Measurements from ENCODE around the gene LBHD1.
"Not testable (repeated sequence)": the region's sequence is repeated elsewhere in the genome, so short reads cannot be mapped to it uniquely, and the experiment has no call there.

Gene LBHD1

DNA sequence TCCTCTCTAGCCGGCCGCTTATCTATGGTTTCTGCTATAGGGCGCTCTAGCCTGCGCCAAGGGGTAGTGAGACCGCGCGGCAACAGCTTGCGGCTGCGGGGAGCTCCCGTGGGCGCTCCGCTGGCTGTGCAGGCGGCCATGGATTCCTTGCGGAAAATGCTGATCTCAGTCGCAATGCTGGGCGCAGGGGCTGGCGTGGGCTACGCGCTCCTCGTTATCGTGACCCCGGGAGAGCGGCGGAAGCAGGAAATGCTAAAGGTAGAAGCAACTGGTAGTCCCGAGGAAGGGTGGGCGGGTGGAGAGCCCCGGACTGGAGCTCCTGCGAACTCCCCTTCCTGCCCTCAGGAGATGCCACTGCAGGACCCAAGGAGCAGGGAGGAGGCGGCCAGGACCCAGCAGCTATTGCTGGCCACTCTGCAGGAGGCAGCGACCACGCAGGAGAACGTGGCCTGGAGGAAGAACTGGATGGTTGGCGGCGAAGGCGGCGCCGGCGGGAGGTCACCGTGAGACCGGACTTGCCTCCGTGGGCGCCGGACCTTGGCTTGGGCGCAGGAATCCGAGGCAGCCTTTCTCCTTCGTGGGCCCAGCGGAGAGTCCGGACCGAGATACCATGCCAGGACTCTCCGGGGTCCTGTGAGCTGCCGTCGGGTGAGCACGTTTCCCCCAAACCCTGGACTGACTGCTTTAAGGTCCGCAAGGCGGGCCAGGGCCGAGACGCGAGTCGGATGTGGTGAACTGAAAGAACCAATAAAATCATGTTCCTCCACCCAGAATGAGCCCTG, at the start of gene LBHD1, which contains the start of gene UQCC3:
Gene LBHD1 (minus strand): TSS at position 660 of the 782 bp plus-strand sequence. CDS start 2,236 bp downstream, outside the sequence.
Gene UQCC3 (plus strand): TSS at position 66 of the 782 bp plus-strand sequence. CDS start 73 bp downstream, at position 139.
- DNase-seq (ENCODE audit: low spot score) = peak; percentile 95

DNA sequence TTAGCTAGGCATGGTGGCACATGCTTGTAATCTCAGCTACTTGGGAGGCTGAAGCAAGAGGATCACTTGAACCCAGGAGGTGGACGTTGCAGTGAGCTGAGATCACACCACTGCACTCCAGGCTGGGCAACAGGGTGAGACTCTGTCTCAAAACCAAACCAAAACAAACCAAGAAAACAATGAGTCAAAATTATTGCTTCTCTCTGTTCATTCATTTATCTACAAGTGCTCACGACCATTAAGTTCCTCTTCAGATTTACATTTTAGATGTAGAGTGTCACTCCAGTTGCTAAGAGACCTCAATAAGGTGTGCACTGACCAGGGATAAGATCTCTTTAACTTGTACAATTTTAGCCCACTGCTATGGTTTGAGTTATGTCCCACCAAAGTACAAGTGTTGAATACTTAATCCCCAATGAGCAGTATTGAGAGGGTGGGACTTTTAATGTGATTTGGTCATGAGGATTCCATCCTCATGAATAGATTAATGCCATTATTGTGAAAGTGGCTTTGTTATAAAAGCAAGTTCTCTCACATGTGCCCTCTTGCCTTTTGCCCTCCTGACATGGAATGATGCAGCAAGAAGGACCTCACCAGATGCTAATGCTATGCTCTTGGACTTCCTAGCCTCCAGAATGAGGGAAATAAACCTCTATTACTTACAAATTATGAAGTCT, 47.4 kb upstream of the LBHD1 start:
- DNase-seq (ENCODE audit: low spot score) = peak; percentile 25

DNA sequence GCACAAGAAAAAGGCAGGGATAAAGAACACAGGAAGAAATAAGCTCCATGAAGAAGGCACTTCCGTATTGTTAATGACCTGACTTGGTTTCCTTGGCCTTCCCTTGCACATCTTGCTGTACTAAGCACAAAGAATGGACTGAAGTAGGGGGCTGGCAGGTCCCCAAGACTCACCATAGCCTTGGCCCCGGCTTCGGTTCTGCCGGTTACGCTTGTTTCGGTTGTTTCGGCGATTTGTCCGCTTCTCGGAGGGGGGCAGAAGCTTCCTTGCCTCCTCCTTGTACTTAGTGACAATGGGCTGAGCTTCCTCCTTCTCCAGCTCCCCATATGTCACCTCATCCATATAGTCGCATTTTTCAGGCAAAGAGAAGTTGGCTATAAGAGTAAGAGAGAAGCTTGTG, 44.7 kb upstream of the LBHD1 start:
- no peak for DNase-seq (ENCODE audit: low spot score)

DNA sequence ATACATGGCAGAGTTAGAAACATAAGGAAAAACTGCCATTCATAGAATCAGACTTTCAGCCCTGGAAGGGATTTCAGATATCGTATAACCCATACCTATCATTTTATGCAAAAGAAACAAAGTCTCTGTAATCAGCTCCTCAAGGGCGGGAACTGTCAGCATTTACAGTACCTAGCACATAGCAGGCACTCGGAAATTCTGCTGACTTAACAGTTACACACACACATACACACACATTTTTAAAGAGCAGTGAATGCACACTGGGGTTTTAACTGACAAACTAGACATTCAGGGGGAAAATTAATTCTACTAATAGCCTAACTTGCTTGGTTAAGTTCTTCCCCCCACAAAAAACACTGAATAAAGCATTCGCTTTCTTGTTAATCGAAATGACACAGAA, 44.1 kb upstream of the LBHD1 start:
- no peak for DNase-seq (ENCODE audit: low spot score)

DNA sequence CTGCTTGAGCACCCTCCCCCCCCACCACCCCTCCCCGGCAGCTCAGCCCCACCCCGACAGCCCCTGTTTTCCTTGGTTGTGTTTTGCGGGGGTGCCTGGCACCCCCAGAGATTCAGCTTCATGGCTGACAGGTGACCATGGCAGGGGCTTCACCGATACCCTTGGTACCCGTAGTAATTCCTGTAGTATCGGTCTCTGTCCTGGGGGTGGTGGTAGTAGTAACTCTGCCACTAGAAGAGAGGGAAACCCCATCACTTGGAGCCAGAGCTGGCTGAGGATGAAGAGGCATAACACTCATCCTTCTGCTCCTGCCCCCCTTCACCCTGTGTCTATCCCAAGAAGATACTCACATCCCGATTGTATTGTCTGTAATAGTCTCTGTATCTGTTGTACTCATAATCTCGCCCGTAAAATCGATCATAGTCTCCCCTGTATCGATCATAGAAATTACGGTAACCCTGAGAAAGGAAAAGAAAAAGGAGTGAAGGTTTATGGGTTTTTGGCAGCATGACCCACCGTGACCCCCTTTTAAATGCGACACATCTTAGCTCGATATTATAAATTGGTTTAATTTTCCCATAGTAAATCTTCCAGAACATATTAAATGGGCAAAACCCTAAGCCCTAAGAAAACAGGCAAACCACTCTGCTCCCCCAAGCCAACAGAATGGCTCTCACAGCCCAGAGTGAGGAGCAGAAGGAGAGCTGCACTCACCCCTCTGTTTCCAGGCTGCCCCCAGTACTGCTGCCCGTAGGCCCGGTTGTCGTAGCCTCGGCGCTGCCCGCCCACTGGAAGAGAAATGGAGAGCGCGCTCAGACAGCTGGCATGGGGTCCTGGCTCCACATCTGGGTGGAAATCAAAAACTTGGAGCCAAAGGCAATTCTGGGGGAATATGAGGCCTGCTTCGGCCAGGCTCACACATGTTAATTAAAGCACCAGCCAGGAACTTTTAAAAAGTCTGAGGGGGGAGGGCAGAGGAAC, 43.4 kb upstream of the LBHD1 start:
- DNase-seq (ENCODE audit: low spot score) = no peak

DNA sequence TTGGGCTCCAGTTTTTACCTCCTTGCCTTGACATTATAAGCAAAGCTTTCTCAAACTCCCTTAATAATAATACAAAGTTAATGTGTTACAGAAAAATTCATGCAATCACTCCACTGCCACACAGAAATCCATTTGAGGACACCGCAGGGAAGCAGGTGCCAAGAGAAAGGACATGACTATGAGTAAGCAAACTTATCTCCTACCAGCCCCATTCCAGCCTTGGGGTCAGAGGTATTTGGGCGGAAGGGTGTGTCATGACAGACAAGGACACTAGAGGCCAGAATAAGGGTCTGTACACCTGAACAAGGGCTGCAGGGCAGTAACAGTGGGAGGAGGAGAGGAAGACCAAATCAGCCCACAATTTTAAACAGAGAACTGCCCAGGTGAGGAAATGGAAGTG, 41.3 kb upstream of the LBHD1 start:
- no peak for DNase-seq (ENCODE audit: low spot score)

DNA sequence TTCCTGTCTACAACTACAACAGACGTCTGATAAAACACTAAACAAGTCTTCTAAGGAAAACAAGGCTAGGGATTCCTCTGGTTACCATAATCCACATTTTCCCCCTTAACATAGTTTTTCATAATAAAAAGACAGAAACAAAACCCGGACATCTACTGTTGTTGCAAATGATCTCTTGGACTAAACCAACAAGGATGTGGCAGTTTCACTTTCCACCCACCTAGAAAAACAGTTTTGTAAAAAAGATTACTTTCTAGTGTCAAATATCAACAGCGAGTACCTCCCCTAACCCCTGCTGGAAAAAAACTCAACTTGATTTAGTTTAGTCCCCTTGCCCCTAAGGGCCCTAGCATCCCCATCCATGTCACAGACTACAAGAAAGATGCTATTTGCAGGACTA, 40.8 kb upstream of the LBHD1 start:
- DNase-seq (ENCODE audit: low spot score) = no peak

DNA sequence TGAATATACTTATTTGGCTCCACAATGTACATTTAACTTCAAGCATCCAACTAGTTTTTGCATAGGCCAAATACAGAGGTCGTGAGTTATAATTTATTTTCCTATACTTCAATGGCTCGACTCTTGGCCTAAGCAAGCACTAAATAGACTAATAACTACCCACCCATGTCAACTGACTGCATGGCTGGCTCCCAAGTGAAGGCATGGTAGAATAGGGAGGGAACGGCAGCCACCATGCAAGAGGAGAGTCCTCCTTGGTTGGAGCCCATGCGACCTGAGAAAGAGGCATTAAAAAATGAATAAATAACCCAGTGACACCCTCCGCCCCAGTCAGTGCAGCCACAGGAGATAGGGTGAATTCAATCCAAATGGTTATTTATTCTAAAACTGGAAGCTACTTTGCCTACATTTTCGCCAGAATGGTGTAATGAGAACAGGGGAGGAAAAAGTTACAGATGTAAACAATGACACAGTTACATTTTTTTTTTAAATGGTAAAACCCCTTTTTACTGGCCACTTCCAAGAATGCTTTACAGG, 40.3 kb upstream of the LBHD1 start:
- no peak for DNase-seq (ENCODE audit: low spot score)

DNA sequence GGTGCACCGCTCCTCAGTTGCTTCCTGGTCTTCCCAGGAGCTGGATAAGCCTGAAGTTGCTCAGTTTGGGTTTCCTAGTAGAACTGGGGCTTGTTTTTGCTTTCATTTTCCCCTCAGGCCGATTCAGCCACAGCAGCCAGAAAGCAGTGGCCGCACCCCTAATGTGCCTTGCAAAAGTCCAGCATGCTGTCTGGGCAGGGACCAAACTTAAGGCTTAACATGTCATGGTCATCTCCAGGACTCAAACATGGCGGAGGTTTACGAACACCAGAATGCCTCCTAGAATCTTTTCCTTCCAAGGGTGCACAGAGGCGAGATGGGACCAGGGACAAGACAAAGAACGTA, 37.9 kb upstream of the LBHD1 start:
- peak; percentile 25 for DNase-seq (ENCODE audit: low spot score)

DNA sequence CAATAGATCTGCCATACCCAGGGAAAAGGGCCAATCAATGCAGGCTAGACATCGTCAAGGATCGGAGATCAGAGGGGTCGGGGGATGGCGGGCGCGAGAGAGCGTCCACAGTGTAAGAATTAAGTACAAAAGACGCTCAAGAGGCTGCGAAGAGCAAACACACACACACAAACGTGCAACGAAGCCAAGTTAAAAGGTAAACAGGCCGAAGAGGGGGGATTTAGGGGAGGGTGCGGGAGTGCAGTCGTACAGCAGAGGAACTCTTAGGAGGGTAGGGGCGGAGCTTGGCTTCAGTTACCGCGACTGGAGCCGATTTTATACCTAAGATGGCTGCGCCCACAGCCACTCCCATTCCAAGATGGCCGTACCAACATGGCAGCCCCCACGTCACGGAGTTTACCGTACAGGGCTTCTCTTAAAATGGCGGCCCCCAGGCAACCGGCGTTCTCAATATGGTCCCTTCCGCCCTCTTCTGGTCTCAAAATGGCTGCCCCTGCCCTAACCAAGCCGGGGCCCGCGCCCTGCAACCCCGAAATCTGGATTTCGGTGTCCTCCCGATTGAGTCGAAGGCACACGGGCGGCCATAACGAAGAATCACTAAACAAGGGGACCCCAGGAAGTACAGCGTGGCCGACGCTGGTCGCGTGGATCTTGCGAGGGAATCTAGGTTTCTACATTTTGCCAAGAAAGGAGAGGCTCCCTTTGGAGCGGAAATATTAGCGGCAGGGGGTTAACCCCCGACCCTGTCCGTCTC, 37.4 kb upstream of the LBHD1 start:
- peak; percentile 98 for DNase-seq (ENCODE audit: low spot score)

DNA sequence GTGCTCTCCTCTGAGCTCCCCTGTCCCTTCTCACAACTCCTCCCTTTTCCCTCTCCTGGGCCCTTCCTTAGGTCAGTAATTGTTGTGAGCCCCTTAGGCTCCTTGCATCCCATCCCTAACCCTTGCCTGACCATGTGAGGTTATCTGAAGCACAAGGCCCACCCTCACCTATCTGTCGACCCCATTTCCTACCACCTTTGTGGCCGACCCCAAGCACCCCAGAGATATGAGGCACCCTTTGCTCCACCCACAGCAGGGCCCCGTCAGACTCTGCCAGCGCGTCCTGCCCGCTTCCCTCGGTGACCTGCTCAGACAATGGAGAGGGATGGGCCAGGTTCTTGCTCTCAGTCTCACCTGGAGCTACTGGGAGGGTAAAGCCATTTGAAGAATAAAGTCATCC, 36.7 kb upstream of the LBHD1 start:
- DNase-seq (ENCODE audit: low spot score) = peak; percentile 24

DNA sequence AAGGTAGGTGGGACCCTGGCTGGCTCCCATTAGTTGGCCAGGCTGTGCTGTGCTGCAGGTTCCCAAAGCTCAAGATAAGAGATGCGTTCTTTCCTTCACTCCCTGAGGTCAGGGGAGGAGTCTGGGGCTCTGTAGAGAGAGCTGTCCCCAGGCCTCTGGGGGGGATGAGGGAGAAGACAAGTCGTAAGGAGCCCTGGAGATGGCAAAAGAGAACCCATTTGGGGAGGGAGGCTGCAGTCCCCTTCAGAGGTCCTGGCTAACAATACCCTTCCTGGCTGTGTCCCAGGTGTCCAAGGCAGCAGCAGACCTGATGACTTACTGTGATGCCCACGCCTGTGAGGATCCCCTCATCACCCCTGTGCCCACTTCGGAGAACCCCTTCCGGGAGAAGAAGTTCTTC, 36.3 kb upstream of the LBHD1 start:
- no peak for DNase-seq (ENCODE audit: low spot score)

DNA sequence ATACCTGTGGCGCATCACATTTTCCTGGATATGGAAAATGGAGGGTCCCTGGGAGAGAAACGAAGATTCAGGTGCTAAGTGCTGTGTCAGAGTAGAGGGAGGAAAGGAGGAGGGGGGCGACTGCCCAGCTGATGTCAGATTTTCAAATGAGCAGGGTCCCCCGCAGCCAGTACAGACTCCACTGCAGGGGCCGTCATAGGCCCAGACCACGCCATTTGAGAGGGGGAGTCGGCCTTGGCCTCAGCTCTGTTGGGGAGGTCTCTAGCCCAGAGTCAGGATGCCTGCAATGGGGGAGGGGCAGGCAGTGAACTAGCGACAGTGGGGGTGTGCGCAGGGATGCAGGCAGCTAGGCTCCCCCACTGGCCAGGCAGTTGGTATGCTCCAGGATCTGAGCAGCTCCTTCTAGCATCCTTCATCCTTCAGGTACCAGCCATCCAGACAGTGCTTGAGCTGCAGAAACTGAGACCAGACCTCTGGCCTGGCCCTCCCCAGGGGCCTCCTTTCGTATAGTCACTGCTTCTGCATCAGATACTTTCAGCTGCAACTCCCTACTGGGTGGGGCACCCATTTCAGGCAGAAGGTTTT, 35.3 kb upstream of the LBHD1 start, which contains the start of the genes BSCL2 and GNG3:
Gene BSCL2 (minus strand): TSS at position 148 of the 585 bp plus-strand sequence. CDS start 229 bp downstream, outside the sequence.
Gene GNG3 (plus strand): TSS at position 400 of the 585 bp plus-strand sequence. CDS start 620 bp downstream, outside the sequence.
- DNase-seq (ENCODE audit: low spot score) = no peak

DNA sequence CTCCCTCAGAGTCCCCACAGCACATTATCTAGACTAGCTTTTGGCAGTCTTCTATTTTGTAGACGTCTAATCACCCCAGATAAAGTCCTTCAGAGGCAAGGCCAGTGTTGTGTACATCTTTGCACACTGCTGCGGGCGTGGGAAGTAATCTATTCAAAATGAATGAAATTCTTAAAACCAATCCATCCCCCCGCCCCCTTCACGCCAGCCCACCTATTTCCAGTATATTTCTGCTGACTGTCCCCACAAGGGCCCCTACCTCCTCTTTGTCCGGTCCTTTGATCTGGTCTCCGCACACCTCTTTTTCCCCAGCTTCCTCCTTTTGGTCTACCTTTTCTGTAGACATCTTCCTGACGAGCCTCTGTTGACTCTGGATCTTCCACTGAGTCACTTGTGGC, 34.8 kb upstream of the LBHD1 start:
- DNase-seq (ENCODE audit: low spot score) = no peak

DNA sequence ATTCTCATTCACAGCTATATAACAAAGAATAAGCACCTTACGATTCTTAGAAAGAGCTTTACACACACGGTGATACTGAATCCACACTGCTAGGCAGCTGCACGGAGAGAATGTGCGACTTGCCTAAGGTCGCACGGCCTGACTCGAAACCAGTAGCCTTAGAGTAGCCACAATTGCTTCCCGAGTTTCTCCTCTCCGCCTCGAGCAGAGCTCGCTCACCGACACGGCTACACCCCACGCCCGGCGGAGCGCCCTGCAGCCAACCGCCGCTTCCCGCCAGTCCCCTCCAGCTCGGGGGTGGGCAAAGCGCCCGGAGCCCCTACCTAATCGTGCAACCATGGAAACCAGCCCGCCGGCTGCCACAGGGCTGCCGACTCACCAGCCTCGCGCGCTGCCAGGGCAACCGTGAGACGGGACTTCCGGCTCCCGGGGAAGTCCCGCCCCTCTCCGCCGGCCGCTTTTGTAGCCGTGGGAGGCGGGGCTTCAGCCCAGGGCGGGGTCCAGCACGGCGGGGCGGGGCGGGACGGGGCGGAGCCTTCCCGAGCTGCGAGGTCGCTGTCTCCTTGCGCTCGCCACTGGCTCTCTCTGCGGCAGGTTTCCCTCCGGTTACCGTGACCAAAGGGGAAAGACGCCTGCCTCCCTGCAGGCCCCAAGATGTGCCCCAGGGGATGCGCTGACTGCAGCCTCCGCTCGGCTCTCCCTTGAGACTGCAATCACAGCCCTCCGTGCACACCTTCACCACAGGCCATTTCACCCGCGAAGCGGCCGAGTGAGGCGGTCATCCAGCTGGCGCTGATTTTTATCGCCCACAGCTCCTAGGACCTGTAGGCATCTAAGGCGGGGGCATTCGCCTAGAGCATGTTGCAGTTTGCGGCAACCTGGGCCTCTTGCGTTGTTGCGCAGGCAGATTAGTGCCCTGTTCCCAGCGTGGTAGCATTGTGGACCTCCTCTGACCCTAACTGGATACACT, 34.1 kb upstream of the LBHD1 start:
- DNase-seq (ENCODE audit: low spot score) = peak; percentile 95

DNA sequence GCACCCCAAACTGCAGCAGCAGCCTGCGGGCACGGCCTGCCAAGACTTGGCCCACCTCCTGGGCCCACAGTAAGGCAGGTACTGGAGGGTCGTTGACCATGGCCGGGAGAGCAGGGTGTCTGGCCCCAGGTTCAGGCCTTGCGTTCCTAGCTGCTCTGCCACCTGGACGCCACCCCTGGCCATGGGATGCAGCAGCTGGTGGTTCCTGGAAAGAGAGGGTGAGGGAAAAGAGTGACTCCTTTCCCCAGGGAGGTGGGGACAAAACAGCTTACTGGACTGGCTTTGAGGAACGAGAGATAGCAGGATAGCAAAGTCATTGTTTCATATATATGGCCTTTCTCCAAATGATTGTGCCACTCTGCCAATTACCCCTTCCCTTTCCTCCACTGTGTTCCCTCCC, 33.3 kb upstream of the LBHD1 start:
- no peak for DNase-seq (ENCODE audit: low spot score)

DNA sequence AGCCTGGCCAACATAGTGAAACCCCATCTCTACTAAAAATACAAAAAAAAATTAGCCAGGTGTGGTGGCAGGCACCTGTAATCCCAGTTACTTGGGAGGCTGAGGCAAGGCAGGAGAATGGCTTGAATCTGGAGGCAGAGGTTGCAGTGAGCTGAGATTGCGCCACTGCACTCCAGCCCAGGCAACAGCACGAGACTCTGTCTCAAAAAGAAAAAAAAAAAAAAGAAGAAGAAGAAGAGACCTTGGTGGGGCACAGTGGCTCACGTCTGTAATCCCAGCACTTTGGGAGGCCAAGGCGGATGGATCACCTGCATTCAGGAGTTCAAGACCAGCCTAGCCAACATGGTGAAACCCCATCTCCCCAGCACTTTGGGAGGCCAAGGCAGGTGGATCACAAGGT, 31.9 kb upstream of the LBHD1 start:
- not testable (repeated sequence) for DNase-seq (ENCODE audit: low spot score)

DNA sequence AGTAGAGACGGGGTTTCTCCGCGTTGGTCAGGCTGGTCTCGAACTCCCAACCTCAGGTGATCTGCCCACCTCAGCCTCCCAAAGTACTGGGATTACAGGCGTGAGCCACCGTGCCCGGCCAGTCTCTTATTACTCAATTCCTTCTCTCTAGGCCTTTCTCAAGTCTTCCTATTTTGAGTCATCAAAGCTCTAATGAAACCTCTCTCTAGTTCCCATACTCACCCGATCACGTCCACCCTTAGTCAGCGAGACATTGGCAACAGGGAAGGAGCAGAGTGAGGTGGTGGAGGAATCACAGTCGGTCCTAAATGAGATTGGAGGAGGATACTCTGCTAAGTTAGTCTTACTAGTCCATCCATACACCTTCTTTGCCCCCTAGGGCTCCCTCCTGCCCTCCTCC, 30.2 kb upstream of the LBHD1 start:
- peak; percentile 55 for DNase-seq (ENCODE audit: low spot score)

DNA sequence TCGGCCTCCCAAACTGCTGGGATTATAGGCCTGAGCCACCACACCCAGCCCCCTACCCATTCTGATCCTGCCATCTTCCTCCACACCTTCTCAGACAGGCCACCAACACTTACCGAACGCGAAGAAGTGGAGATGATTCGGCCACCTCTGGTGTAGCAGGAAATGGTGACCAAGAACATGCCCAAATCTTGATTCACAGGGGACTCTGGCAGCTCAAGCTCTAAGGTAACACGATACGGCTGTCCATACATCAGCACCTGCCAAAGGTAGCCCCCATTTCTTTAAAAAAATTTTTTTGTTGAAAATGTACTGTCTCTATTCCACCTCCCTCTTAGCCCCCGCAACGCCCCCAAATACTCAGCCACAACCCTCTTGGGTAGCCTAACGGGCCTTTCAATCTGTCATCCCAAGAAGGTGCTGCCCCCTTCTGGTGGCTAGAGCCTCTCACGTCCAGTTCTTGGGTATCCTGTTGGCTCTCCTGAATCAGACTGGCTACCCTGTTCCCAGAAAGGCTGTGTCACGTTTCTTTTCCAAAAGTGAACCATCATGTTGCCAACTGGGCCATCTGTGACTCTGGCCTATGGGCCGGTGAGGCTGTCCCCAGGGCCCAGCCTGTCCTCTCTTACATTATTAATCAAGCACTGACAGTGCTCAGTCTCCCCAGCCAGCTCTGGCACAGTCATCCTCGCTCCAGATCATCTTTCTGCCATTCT, 22.5 kb upstream of the LBHD1 start:
- DNase-seq (ENCODE audit: low spot score) = peak; percentile 74

Data from activated CD4-positive, alpha-beta T cell treated with anti-CD3 and anti-CD28 coated beads, Interleukin-2, Interleukin-4, amounts not matched to agents 100 ng/mL and 50 ng/mL, durations not matched to agents 16 hours and 8 hours (primary cell).